LNCAP (cell line): ENCODE data around the gene CIART.

Experiments
- CTCF ChIP-seq: fragments of 450-650 bp; IDR thresholded peaks from 2 replicates; pipeline ENCODE4 v1.5.1; 2017; ENCODE audit warnings: mild to moderate bottlenecking

The CIART gene

GRCh38 chr1:150302902-150303301, 20.5 kb downstream of the CIART start:
- no peak for TF ChIP-seq CTCF

GRCh38 chr1:150309758-150310508, 27.6 kb downstream of the CIART start:
- TF ChIP-seq CTCF, result no peak

GRCh38 chr1:150311762-150312161, 29.4 kb downstream of the CIART start:
- no peak for TF ChIP-seq CTCF

GRCh38 chr1:150320667-150320978, 38.3 kb downstream of the CIART start:
- no peak for TF ChIP-seq CTCF

- TF ChIP-seq CTCF, result no peak
These were observed 39.4 kb downstream of the CIART start for GRCh38 chr1:150321826-150322166.

- no peak for TF ChIP-seq CTCF
These were observed 40.0 kb downstream of the CIART start for GRCh38 chr1:150322310-150322709.

- no peak for TF ChIP-seq CTCF
These were observed 50.4 kb downstream of the CIART start for GRCh38 chr1:150332651-150333290.
